Fibroblast of pulmonary artery (primary cell): ENCODE data around the gene STARD10.

Experiments
- DNase-seq: peaks from one replicate; pipeline ENCODE4 v3.0.0-alpha.2; 2010; ENCODE audit warnings: low read depth
- H3K4me3 ChIP-seq: replicated peaks from 2 replicates; pipeline ENCODE4 v1.5.1; 2011; ENCODE audit warnings: low read depth, mild to moderate bottlenecking, control low read depth, low read length, moderate library complexity
- CTCF ChIP-seq: IDR thresholded peaks from 2 replicates; pipeline ENCODE4 v1.5.1; 2011; ENCODE audit warnings: mild to moderate bottlenecking, control low read depth, low read length, inconsistent platforms; ENCODE audit errors: missing control alignments

The STARD10 gene

DNA sequence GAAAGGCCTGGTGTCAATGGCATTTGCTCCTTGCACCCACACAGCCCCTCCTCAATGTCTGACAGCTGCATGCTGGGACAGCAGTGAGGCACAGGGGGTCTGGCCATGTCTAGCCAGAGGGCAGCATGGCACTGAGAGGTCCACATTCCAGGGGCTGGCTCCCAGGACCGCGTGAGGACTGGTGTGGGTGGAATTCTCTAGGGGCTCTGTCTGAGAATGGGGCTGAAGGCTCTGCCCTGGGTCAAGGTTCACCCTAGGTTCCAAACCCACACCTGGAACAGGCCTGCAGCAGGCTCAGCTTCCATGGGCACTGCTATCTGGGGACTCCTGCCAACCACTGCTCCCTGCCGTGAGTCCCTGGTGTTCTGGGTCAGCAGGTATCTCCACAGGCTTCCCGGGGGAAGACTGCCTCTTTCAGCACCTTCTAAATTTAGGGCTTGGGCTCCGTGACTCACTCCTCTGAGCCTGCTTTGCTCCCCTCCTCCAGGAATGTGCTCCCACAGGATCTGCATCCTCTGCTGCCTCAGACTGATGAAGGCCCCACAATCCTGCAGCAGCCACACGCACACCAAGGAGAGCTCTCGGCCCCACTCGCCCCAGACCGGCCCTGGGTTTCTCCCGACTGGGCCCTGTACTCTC lies 4.2 kb downstream of the STARD10 start:
- peak; percentile 40 for DNase-seq
- H3K4me3 ChIP-seq: no peak overlapping the region
- TF ChIP-seq CTCF: no peak

GRCh38 chr11:72788241-72788640 lies 5.6 kb downstream of the STARD10 start:
- no peak overlapping the region for H3K4me3 ChIP-seq
- DNase-seq: no peak
- no peak for TF ChIP-seq CTCF

DNA sequence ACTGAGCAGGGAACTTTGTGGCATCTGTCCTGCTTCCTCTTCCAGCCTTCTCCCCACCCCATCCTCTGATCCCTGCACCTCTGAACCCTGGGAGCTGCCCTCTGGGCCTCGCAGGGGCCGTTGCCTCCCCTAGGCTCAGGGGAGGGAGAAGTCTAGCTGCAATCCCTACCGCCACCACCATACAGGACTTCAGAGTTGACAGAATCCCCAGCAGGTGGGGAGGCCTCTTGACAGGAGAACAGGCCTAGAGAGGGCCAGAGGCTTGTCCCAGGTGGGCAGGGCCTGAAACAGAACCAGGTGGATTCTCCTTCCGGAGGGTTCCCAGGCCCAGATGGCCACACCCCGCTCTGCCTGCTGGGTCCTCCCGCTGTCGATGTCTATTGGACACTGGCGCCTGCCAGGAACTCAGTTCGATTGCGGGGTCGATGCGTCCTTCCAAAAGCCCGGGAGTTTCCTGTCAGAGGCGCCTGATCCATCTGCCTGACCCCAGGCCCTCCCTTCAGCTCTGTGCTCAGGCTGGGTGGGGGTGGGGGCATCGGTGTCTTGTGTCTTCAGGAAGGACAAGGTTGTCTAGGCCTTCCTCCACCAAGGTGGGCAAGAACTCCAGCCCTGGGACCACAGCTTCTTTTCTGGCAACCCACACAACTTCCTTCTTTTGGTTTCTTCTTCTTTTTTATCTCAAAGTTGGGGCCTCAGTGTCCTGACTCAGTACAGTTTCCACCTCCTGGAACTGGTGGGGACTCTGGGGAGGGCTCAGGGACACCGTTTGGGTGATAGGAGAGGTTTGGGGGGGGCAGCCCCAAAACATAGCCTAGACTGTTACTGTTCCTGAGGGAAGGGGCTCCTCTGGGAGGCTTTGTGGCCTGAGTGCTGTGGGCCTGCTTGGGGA lies 6.4 kb downstream of the STARD10 start:
- no peak overlapping the region for H3K4me3 ChIP-seq
- DNase-seq: no peak

DNA sequence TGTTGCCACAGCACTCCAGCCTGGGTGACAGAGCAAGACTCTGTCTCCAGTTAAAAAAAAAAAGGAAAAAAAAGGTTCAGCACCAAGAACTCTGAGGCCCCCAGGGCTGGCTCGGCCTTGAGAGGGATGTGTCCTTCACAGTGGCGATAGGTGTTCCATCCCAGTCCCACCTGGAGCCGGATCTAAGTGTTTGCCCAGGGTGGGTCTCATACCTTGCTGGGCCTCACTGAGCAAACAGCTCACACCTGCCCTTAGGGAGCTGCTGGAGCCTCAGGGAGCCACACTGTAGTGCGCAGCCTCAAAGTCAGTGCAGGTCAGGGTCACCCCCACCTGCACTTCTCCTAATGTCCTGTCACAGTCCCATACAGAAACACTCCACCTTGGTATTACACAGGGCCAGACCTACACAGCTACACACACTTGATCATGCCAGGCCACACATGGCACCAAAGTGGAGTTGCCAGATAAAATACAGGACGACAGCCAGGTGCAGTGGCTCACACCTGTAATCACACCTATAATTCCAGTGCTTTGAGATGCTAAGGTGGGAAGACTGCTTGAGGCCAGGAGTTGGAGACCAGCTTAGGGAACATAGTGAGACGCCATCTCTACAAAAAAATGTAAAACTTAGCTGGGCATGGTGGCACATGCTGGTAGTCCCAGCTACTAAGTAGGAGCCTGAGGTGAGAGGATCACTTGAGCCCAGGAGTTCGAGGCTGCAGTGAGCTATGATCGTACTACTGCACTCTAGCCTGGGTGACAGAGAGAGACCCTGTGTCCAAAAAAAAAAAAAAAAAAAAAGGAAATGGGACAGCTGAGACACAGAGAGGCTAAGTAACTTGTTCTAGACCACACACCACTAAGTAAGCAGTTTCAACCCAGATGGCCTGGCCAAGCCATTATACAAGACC lies 7.3 kb downstream of the STARD10 start:
- H3K4me3 ChIP-seq: no peak overlapping the region
- TF ChIP-seq CTCF: no peak
- no peak for DNase-seq

More for the DNA sequence above, 6.4 kb downstream of the STARD10 start:
- TF ChIP-seq CTCF: no peak

DNA sequence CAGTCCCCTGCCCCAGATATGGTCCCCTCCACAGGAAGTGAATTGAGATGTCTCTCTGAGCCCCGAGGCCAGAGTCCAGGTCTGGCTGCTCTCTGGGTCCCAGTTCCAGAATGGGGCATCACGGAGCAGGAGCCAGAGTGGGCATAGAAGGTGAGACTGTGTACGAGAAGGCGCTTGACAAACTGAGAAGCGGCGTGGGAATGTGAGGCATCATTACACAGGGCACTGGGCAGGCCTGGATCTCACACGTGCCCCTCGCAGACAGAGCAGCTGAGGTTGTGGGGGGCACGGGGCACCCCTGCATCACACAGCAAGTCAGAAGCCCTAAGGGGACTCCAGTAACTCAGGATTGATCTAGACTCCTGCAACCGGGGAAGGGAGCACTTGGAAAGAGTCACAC lies 9.2 kb downstream of the STARD10 start:
- no peak for TF ChIP-seq CTCF
- no peak overlapping the region for H3K4me3 ChIP-seq
- no peak for DNase-seq

GRCh38 chr11:72783144-72783905 lies 10.5 kb downstream of the STARD10 start:
- no peak for TF ChIP-seq CTCF
- no peak overlapping the region for H3K4me3 ChIP-seq
- DNase-seq: no peak
